GM21360 (cell line): ENCODE measurements around the gene RASAL2.

Source experiments
- ATAC-seq: cut with Tn5 transposase; IDR thresholded peaks from one replicate; pipeline ENCODE4 v1.9.1; 2021; ENCODE audit warnings: mild to moderate bottlenecking, moderate library complexity; ENCODE audit not compliant: unreplicated experiment

Gene RASAL2

GRCh38 chr1:178483251-178483957 is 389.5 kb downstream of the RASAL2 start:
- no peak for ATAC-seq

DNA sequence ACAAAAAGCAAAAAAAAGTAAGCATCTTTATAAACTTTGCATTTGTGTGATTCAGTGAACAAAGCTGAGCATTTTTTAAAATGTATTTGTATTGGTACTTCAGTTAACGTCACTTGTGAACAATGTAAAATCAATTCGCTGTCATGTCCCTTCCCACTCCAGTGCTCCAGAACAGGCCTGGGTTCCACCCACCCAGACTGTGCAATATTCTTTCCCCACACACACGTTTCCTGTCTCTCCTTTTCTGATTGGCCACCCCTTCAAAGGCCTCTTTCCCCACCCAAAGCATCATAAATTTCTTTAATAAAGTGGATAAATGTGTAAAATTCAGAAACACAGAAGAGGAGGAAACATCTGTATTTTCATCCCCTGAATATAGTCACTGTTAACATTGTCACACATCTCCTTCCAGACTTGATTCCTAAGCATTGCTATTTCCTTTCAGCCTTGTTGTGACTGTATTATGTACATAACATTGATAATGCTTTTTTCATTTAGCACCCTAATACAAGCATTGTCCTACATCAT is 390.9 kb downstream of the RASAL2 start:
- no peak for ATAC-seq

- ATAC-seq, result no peak
Observed at GRCh38 chr1:178485541-178485981, 391.7 kb downstream of the RASAL2 start.

DNA sequence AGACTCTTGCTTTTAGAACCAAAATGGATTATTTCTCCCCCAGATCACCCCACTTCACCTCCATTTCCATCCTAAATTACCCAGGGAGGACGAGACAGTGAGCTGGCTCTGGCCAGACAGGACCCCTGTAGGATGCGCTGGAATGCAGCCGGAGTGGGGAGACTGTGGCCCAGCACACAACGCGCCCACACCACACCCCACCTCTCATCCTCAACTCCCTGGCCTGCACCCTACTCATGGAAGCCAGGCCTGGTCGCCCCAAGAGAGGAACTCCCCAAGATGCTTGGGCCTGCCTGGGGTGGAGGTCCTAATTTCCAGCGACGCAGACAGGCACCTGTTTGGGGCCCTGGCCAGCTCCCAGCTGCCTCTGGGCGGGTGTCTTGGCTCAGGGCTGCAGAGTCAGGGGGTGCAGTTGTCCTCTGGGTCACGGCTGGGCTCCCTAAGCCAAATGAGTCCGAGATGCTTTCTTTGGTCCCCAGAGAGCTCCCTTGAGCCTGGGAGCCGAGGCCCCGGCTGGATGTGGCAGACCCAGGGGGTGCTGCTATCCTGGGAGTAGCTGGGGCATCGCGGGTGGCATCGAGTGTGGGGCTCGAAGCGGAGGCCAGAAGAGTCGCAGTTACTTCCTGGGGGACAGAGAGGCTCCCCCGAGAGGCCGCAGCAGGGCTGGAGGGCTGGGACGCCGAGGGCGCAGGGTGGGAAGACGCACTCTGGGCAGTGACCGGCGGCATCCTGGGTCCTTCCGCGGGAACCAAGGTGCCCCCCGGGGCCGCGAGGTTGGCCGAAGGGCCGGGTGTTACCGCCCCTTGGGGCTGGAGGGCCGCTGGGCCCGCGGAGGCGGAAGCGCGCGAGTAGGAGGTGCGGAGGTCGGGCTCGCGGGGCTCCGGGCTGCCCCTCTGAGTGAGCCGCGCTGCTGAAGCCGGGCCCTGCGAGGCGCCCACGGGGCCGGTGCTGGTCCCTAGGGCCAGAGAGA is 392.5 kb downstream of the RASAL2 start:
- no peak for ATAC-seq

DNA sequence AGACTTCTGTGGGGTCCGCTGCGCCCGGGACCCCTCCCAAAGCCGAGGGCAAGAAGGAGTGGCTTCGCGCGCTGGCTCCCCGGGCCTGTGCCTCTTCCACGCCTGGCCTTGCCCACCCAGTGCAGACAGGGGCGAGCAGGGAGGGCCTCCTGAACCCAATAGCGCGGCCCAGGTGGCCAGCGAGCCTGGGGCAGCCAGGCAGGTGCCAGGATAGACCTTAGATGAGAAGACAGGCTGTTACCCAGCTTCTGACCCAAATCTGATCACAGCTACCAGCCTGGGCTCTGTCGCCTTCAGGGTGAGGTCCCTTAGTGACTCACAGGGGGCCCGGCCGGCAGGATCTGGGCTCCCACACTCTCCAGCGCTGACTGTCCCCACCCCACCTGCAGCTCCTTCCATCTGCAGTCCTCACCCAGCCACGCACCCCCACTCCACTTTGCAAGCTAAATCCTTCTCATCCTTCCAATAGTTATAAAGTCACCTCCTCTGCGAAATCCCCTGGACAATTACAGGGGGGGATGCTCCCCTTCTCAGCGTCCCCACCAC is 393.2 kb downstream of the RASAL2 start:
- ATAC-seq, result no peak

- no peak for ATAC-seq
Observed at GRCh38 chr1:178488393-178488792, 394.5 kb downstream of the RASAL2 start.

DNA sequence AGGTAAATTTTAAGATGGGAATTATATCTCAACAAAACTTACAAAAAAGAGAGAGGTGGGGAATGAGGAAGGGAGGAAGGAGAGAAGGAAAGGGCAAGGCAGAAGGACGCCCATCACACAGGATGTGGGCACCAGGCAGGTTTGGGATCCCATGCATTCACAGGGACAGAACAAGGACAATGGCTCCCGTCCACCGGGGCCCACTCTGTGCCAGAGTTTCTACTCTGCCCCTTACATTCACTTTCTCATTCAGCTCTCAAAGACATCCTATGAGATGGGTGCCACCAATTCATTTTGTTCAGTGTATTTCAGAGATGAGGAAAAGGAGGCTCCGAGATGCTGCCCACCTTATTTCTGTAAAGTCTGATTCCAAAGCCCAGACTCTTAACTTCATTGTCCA is 395.5 kb downstream of the RASAL2 start:
- ATAC-seq, result no peak

DNA sequence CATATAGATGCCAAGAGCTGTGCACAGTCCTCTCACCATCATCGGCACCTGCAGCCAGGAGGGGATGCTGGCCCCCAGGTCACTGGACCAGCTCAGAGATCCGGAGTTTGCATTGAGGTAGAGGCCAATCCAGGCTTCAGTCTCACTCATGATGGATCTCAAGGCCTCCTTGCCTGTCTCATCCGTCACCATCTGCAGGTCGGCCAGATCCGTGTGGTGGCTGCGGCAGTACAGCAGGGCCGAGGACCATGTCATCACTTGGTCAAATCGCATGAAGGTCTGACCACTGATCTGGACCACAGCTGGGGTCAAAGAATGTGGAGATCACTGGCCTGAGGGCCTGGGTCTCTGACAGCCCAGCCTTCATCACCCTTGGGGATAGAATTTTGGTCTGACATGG is 396.2 kb downstream of the RASAL2 start:
- ATAC-seq, result no peak

- no peak for ATAC-seq
Observed at GRCh38 chr1:178490967-178491366, 397.1 kb downstream of the RASAL2 start.

DNA sequence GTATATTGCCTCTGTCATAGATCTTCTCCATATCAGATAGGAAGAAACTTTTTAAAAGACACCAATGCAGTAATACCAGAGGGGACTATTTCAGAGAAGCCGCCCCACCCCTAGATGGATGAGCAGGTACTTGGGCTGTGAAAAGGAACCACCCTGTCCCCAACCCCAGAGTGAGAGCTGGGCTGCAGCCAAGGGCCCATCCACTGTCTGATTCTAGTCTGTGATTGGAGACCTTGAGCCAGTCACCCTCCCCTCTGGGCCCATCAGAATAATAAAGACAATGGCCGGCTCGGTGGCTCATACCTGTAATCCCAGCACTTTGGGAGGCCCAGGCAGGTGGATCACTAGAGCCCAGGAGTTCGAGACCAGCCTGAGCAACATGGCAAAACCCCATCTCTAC is 397.8 kb downstream of the RASAL2 start:
- no peak for ATAC-seq

- ATAC-seq, result no peak
Observed at GRCh38 chr1:178492341-178492740, 398.4 kb downstream of the RASAL2 start.

GRCh38 chr1:178493301-178493741 is 399.4 kb downstream of the RASAL2 start:
- no peak for ATAC-seq

- ATAC-seq, result no peak
Observed at GRCh38 chr1:178494569-178494971, 400.7 kb downstream of the RASAL2 start.

DNA sequence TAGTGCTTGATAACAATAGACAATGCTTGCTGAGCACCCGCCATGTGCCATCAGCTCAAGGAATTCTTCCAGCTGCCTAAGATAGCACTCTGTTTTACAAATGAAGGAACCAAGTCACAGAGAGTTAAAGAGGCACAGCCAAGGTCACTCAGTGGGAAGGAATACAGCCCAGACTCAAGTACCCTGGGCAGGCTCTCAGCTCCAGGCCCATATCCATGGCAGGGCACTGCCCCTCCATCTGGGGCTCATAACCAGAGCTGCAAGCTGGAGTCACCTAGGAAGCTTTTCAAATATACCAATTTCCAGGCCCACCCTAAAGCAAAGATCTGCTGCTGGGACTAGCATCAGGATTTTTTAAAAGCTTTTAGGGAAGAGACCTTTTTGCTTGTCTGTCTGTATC is 401.3 kb downstream of the RASAL2 start:
- no peak for ATAC-seq

GRCh38 chr1:178495741-178496409 is 402.0 kb downstream of the RASAL2 start:
- ATAC-seq, result no peak

GRCh38 chr1:178496410-178497135 is 402.7 kb downstream of the RASAL2 start, which contains the start of gene CLEC20A:
Gene CLEC20A, minus strand, starts transcription at chr1:178496964. Its CDS starts 25 bp downstream, at chr1:178496939.
- ATAC-seq, result no peak

DNA sequence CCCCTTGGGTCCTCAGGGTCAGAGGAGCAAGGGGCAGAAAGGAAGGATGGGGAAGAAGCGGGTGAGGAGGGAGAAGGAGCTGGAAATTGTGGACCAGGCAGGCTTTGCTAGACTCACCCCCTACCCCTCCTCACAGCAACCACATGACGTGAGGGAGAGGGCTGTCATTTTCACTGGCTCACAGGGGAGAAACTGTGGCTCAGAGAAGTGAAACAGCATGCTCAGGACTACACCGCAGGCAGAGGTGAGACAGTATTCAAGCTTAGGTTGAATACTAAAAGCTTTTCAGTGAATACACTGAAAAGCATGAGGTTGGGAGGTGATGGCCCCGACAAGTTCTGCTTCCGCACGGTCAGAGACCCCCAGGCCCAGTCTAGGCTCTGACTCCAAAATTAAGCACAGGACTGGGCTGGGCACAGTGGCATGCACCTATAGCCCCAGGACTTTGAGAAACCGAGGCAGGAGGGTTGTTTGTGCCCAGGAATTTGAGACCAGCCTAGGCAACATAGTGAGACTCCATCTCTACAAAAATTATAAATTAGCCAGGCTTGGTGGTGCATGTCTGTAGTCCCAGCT is 404.1 kb downstream of the RASAL2 start:
- ATAC-seq, result no peak

- no peak for ATAC-seq
Observed at GRCh38 chr1:178498896-178499675, 405.2 kb downstream of the RASAL2 start.
